Parathyroid adenoma (tissue), 2 donors: ENCODE results near the gene TGFBR3.
A peak's percentile ranks its signal among the peaks of the same experiment; 100 is the strongest.

Experiments
- H2AFZ ChIP-seq: fragments of 300-600 bp; sonication (generic); one replicate; pipeline ENCODE4 v1.7.0; 2017; ENCODE audit warnings: antibody characterized with exemption, mild to moderate bottlenecking
- H3K27ac ChIP-seq: fragments of 300-600 bp; sonication (generic); one replicate; pipeline ENCODE4 v1.7.0; 2017
- H3K27me3 ChIP-seq: fragments of 300-600 bp; sonication (generic); one replicate; pipeline ENCODE4 v1.7.0; 2017; ENCODE audit warnings: low read length; ENCODE audit not compliant: control insufficient read depth, insufficient read depth
- H3K36me3 ChIP-seq: fragments of 300-600 bp; sonication (generic); one replicate; pipeline ENCODE4 v1.7.0; 2017; ENCODE audit warnings: low read length; ENCODE audit not compliant: control insufficient read depth, insufficient read depth
- H3K4me1 ChIP-seq: fragments of 300-600 bp; sonication (generic); one replicate; pipeline ENCODE4 v1.7.0; 2017; ENCODE audit warnings: control low read depth
- H3K4me2 ChIP-seq: fragments of 300-600 bp; sonication (generic); one replicate; pipeline ENCODE4 v1.7.0; 2017; ENCODE audit warnings: low read length
- H3K4me3 ChIP-seq: fragments of 300-600 bp; sonication (generic); one replicate; pipeline ENCODE4 v1.7.0; 2017; ENCODE audit warnings: low read depth, low read length
- H3K79me2 ChIP-seq: fragments of 300-600 bp; sonication (generic); one replicate; pipeline ENCODE4 v1.7.0; 2017; ENCODE audit warnings: control low read depth
- H3K9ac ChIP-seq: fragments of 300-600 bp; sonication (generic); one replicate; pipeline ENCODE4 v1.7.0; 2017; ENCODE audit warnings: mild to moderate bottlenecking
- H3K9me3 ChIP-seq: fragments of 300-600 bp; sonication (generic); one replicate; pipeline ENCODE4 v1.7.0; 2017; ENCODE audit warnings: low read length; ENCODE audit not compliant: control insufficient read depth
- TF ChIP-seq, protein P1 (sequence below): fragments of 300-600 bp; sonication (generic); IDR thresholded peaks from one replicate; pipeline ENCODE4 v1.7.0; 2017; ENCODE audit warnings: antibody characterized with exemption, mild to moderate bottlenecking
- donor health status: primary hyperparathyroidism.

The TGFBR3 gene

GRCh38 chr1:91691525-91691924 lies 194.4 kb downstream of the TGFBR3 start:
- TF ChIP-seq, protein P1, sequence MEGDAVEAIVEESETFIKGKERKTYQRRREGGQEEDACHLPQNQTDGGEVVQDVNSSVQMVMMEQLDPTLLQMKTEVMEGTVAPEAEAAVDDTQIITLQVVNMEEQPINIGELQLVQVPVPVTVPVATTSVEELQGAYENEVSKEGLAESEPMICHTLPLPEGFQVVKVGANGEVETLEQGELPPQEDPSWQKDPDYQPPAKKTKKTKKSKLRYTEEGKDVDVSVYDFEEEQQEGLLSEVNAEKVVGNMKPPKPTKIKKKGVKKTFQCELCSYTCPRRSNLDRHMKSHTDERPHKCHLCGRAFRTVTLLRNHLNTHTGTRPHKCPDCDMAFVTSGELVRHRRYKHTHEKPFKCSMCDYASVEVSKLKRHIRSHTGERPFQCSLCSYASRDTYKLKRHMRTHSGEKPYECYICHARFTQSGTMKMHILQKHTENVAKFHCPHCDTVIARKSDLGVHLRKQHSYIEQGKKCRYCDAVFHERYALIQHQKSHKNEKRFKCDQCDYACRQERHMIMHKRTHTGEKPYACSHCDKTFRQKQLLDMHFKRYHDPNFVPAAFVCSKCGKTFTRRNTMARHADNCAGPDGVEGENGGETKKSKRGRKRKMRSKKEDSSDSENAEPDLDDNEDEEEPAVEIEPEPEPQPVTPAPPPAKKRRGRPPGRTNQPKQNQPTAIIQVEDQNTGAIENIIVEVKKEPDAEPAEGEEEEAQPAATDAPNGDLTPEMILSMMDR, result no peak
- Histone ChIP-seq H3K4me1 (peaks cover 4% of the 10 kb centered on the region), H3K79me2 (no peaks in the 10 kb centered on the region), H3K4me2 (no peak overlapping the region), H3K27ac (no peak overlapping the region), H3K9me3 (no peaks in the 10 kb centered on the region), H3K27me3 (no peaks in the 10 kb centered on the region), H2AFZ (no peak overlapping the region), H3K4me3 (no peak overlapping the region), H3K9ac (no peak overlapping the region), H3K36me3 (no peaks in the 10 kb centered on the region)

GRCh38 chr1:91689641-91690481 lies 196.1 kb downstream of the TGFBR3 start:
- H3K4me2 ChIP-seq, result peak overlapping the region; percentile 28
- no peaks in the 10 kb centered on the region for H3K36me3 ChIP-seq
- H3K27ac ChIP-seq, result peak overlapping the region; percentile 42
- H3K9ac ChIP-seq, result no peak overlapping the region
- TF ChIP-seq, protein P1, result no peak
- no peaks in the 10 kb centered on the region for H3K27me3 ChIP-seq
- H3K9me3 ChIP-seq, result no peaks in the 10 kb centered on the region
- no peak overlapping the region for H3K4me3 ChIP-seq
- no peaks in the 10 kb centered on the region for H3K79me2 ChIP-seq
- peaks cover 4% of the 10 kb centered on the region for H3K4me1 ChIP-seq
- H2AFZ ChIP-seq, result no peak overlapping the region

DNA sequence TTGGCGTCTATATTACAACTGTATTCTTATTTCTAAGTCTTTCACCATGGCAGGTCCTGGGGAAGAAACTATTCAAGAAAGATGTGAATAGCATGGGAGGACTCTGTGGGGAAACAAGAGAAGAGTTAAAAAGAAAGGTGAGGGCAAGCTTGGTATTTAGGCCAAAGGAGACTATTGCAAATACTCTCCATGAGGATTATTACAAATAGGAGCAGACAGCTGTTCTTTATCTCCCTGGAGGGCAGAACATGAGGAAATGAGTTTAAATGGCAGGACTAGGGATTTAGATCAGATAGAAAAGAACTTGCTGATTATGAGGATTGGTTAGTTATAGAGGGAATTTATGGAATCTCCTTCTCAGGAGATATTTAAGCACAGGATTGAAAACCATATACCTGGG lies 198.5 kb downstream of the TGFBR3 start:
- Histone ChIP-seq H3K36me3 (no peaks in the 10 kb centered on the region), H3K9ac (no peak overlapping the region), H3K9me3 (no peaks in the 10 kb centered on the region), H3K27me3 (no peaks in the 10 kb centered on the region), H3K79me2 (no peaks in the 10 kb centered on the region), H3K4me2 (no peak overlapping the region), H3K4me3 (no peak overlapping the region), H3K4me1 (peaks cover 4% of the 10 kb centered on the region), H3K27ac (no peak overlapping the region), H2AFZ (no peak overlapping the region)
- TF ChIP-seq, protein P1, result no peak

DNA sequence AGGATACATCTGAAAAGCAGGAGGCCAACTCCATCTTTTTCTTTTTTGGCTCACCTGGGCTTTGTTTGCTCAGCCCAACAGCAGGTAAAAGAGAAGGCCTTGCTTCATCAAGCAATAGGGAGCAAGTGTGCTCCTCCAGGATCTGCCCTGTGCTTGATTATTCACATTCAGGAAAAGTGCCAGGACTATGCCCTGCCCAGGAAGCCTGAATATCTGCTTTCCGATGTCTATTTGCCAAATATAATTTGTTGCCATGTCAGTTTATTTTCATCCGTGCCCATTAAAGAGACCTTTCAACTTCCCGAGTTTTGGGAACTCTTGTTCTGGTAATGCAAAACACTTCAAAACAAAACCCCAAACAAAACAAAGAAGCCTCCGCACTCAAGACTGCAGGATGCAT lies 200.0 kb downstream of the TGFBR3 start:
- no peaks in the 10 kb centered on the region for H3K79me2 ChIP-seq
- H3K4me3 ChIP-seq, result no peak overlapping the region
- H2AFZ ChIP-seq, result no peak overlapping the region
- no peak overlapping the region for H3K9ac ChIP-seq
- TF ChIP-seq, protein P1, result no peak
- H3K27me3 ChIP-seq, result no peaks in the 10 kb centered on the region
- peak overlapping the region; percentile 24 for H3K27ac ChIP-seq
- no peaks in the 10 kb centered on the region for H3K9me3 ChIP-seq
- no peaks in the 10 kb centered on the region for H3K36me3 ChIP-seq
- H3K4me2 ChIP-seq, result no peak overlapping the region
- peaks cover 4% of the 10 kb centered on the region for H3K4me1 ChIP-seq
